ENCODE data around the gene WARS2. TPM values are rescaled to one million over a fixed set of nuclear protein-coding genes. Genes with fewer than 3 reads are reported as not detected.

The WARS2 gene
- total RNA-seq, 1 donor from 2014 or later = 9.5 TPM

GRCh38 chr1:119004129-119004527 lies 136.3 kb downstream of the WARS2 start:
- Histone ChIP-seq H3K36me3 (no peaks in the 10 kb centered on the region), H3K4me1 (peaks cover 47% of the 10 kb centered on the region), H3K27ac (replicated peaks) (no peak overlapping the region), H3K4me3 (no peak overlapping the region), H3K9me3 (replicated peaks) (no peaks in the 10 kb centered on the region), H3K27me3 (ENCODE audit: low read depth) (peaks cover 99% of the 10 kb centered on the region)
- no peak for TF ChIP-seq CTCF (IDR thresholded peaks at IDR 0.05; ENCODE audit: borderline replicate concordance)
- intact Hi-C loops (cut with micrococcal nuclease) = no loop called here
- DNase-seq = no peak

- intact Hi-C loops (cut with micrococcal nuclease) = no loop called here
- TF ChIP-seq CTCF (IDR thresholded peaks at IDR 0.05; ENCODE audit: borderline replicate concordance) = no peak
- H3K4me3 ChIP-seq = no peak overlapping the region
- H3K36me3 ChIP-seq = no peaks in the 10 kb centered on the region
- DNase-seq = no peak
- H3K27me3 ChIP-seq (ENCODE audit: low read depth) = peaks cover 99% of the 10 kb centered on the region
- H3K27ac ChIP-seq (replicated peaks) = no peak overlapping the region
- peaks cover 41% of the 10 kb centered on the region for H3K4me1 ChIP-seq
- H3K9me3 ChIP-seq (replicated peaks) = no peaks in the 10 kb centered on the region
These were observed 136.9 kb downstream of the WARS2 start for GRCh38 chr1:119003413-119004128.

- Histone ChIP-seq H3K36me3 (no peaks in the 10 kb centered on the region), H3K4me1 (peaks cover 27% of the 10 kb centered on the region), H3K27me3 (ENCODE audit: low read depth) (peaks cover 99% of the 10 kb centered on the region), H3K27ac (replicated peaks) (no peak overlapping the region), H3K9me3 (replicated peaks) (no peaks in the 10 kb centered on the region), H3K4me3 (no peak overlapping the region)
- intact Hi-C loops (cut with micrococcal nuclease) = no loop called here
- no peak for DNase-seq
- no peak for TF ChIP-seq CTCF (IDR thresholded peaks at IDR 0.05; ENCODE audit: borderline replicate concordance)
These were observed 138.3 kb downstream of the WARS2 start for GRCh38 chr1:119002028-119002686.

- H3K27ac ChIP-seq (replicated peaks) = no peak overlapping the region
These were observed 139.0 kb downstream of the WARS2 start for GRCh38 chr1:119001181-119002027.

More at GRCh38 chr1:119001181-119002027, 139.0 kb downstream of the WARS2 start:
- TF ChIP-seq CTCF (IDR thresholded peaks at IDR 0.05; ENCODE audit: borderline replicate concordance) = no peak
- no peaks in the 10 kb centered on the region for H3K9me3 ChIP-seq (replicated peaks)
- H3K27me3 ChIP-seq (ENCODE audit: low read depth) = peaks cover 99% of the 10 kb centered on the region
- intact Hi-C loops (cut with micrococcal nuclease) = no loop called here
- no peaks in the 10 kb centered on the region for H3K36me3 ChIP-seq
- H3K4me3 ChIP-seq = peak overlapping the region; percentile 55
- peaks cover 20% of the 10 kb centered on the region for H3K4me1 ChIP-seq
- DNase-seq = no peak
